HepG2 (cell line): Measurements from ENCODE around the gene RDH13.

Source experiments
- BHLHE40 ChIP-seq: IDR thresholded peaks from 2 replicates; pipeline ENCODE4 v1.6.1; 2011; ENCODE audit warnings: low read length, improper control_type of control experiment
- FOXP1 ChIP-seq, 2 experiments: fragments of 450-650 bp in 1 of 2; IDR thresholded peaks; 2 replicates each; pipeline ENCODE4 v1.6.1; 2017 to 2018; ENCODE audit warnings: antibody characterized with exemption in 1 of 2

GRCh38 chr19:55105237-55105636 is 42.3 kb upstream of the RDH13 start:
- no peak for TF ChIP-seq FOXP1 (IDR thresholded peaks at IDR 0.05)
- TF ChIP-seq FOXP1 (CRISPR knock-in tag; IDR thresholded peaks at IDR 0.05), result no peak
- no peak for TF ChIP-seq BHLHE40
